Choroid plexus epithelial cell (primary cell): ENCODE data around the gene PLLP.

Experiments used
- DNase-seq: peaks from one replicate; pipeline ENCODE4 v3.0.0-alpha.2; 2010; ENCODE audit warnings: low read depth
- H3K4me3 ChIP-seq: 2 replicates; pipeline ENCODE4 v1.5.1; 2011; ENCODE audit warnings: low read depth, mild to moderate bottlenecking, control low read depth, low read length, moderate library complexity
- CTCF ChIP-seq: conservative IDR thresholded peaks from 2 replicates; pipeline ENCODE4 v1.5.1; 2011; ENCODE audit warnings: low read depth, mild to moderate bottlenecking, control low read depth, inconsistent platforms, low read length, moderate library complexity

PLLP gene

GRCh38 chr16:57303021-57303909 is 18.8 kb upstream of the PLLP start:
- no peak overlapping the region for H3K4me3 ChIP-seq
- DNase-seq, result no peak
- TF ChIP-seq CTCF, result no peak

GRCh38 chr16:57301126-57301817 is 16.8 kb upstream of the PLLP start:
- no peak overlapping the region for H3K4me3 ChIP-seq
- TF ChIP-seq CTCF, result no peak
- DNase-seq, result no peak

- DNase-seq, result peak; percentile 99
- peak overlapping the region; percentile 38 for H3K4me3 ChIP-seq
- peak; percentile 98 for TF ChIP-seq CTCF
These were observed 16.1 kb upstream of the PLLP start for GRCh38 chr16:57300387-57301125.

- peak; percentile 1 for TF ChIP-seq CTCF
- peak; percentile 97 for DNase-seq
- peak overlapping the region; percentile 38 for H3K4me3 ChIP-seq
These were observed 15.4 kb upstream of the PLLP start for GRCh38 chr16:57299719-57300386.

- no peak for DNase-seq
- H3K4me3 ChIP-seq, result peak overlapping the region; percentile 38
- peak; percentile 38 for TF ChIP-seq CTCF
These were observed 14.7 kb upstream of the PLLP start for GRCh38 chr16:57299009-57299718.

- no peak for TF ChIP-seq CTCF
- DNase-seq, result no peak
- no peak overlapping the region for H3K4me3 ChIP-seq
These were observed 13.4 kb upstream of the PLLP start for GRCh38 chr16:57297856-57298255.
